HG02571 (cell line): ENCODE results near the gene BMERB1.

ENCODE experiments used
- ATAC-seq: cut with Tn5 transposase; IDR thresholded peaks from one replicate; pipeline ENCODE4 v1.9.1; 2021; ENCODE audit warnings: mild to moderate bottlenecking, moderate library complexity; ENCODE audit not compliant: unreplicated experiment

The BMERB1 gene

DNA sequence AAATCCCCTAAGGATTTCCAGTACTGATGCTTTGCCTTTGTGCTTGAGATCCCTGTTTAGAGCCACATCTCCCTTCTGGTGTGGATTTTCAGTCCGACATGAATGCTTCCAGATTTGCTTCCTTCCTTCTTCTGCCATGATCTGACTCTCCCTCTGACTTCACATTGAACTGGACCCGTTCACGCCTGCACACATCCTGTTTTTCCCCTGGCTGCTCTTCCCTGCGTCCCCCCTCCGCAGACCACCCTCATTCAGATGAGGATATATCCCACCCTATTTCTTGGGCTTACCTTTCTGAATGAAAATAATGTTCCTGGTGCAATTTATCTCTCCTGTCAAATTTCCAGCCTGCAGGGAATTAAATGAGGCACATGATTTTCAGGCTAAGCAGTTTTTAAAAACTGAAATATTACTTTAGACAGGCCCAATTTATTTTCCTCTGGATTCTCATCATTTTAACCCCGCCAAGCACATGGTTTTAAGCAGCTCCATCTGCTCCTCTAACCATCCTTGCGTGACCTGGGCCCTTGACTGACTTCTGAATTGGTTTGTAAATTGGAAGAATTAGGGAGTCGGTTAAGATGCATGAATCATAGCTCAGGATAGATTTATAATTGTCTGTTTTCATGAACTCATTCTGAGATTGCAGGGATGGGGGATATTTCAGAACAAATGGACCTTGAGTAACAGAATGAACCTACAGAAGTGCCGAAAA lies 59.2 kb downstream of the BMERB1 start:
- no peak for ATAC-seq

DNA sequence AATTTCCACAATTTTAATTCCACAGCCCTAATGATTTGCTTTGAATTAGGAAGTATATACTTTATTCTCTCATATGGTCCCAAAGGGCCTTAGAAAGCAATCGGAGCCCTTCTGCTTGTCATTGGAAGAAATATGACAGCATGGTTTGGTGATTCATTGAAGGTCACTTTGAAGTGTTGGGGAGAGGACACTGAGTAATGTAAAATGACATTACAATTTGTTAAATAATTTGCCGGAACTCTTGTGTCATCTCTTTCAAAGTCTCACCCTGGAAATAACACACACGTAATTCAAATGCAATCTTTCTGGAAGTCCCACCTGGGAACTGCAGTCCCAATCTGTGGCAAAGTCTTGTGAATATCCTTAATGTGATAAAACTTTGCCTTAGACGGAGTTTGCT lies 59.8 kb downstream of the BMERB1 start:
- ATAC-seq = no peak

DNA sequence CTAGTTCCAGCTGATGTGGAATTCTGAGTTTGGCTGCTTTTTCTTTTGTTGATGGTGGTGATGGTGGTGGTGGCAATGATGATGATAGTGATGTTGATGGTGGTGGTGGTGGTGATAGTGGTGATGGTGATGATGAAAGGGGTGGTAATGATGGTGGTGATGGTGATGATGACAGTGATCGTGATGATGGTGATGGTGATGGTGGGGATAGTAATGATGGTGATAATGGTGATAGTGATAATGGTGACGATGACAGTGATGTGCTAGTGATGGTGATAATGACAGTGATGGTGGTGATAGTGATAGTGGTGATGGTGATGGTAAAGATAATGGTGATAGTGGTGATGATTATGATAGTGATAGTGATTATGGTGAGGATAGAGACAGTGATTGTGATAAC lies 61.5 kb downstream of the BMERB1 start:
- no peak for ATAC-seq

DNA sequence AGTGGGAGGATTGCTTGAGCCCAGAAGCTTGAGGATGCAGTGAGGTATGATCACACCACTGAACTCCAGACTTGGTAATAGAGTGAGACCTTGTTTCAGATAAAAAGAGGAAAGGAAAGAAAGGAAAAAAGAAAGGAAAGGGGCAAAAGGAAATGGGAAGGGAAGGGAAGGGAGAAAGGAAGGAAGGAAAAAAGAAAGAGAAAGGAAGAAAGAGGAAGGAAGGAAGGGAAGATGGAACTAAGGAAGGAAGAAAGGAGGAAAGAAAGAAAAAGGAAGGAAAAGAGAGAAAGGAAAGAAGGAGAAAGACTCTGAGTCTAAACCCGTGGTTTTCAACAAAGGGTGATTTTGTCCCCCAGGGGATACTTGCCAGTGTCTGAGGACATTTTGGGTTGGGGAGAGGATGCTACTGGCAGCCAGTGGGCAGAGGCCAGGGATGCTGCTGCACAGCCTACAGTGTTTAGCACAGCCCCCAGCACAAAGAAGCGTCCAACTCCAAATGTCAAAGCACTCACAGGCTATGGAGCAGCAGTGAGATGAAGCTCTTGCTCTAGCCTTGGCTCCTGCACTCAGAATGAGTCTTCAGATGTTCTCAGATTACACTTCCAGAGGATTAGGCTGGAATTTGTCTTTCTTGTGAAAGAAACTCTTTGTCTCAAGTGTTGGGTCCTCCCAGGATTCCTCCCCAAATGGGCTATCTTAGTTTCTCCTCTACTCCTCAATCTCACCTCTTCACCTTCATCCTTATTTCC lies 64.2 kb downstream of the BMERB1 start:
- ATAC-seq = no peak

DNA sequence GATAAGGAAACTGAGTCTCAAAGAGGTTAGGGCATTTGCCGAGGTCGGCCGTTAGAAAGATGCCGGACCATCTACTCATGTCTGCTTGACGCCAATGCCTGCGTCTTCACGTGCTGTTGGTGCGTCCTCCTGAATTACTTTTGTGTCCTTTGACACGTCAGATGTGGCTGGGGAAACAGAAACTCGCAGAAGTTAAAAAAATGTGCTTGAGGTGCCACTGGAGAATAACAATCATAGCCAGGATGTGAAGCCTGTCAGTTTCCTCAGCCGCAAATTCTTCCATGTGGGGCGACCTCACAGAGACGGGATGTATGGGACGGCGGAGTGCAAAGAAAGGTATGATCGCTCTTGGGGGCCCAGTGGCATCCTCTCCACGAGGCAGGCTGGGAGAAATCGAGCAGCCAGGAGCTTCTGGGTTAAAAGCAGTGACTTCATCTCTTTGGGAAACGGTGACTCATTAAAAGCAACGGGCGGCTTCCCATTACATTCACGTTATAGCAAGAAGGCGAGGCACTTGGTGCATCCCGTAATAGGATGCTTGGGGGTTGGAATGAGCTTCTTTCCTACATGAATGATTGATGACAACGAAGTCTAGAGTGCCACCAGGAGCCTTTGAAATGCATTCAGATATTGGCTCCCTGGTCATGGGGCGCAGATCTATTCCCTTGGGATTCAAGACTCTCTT lies 67.8 kb downstream of the BMERB1 start:
- ATAC-seq = no peak

DNA sequence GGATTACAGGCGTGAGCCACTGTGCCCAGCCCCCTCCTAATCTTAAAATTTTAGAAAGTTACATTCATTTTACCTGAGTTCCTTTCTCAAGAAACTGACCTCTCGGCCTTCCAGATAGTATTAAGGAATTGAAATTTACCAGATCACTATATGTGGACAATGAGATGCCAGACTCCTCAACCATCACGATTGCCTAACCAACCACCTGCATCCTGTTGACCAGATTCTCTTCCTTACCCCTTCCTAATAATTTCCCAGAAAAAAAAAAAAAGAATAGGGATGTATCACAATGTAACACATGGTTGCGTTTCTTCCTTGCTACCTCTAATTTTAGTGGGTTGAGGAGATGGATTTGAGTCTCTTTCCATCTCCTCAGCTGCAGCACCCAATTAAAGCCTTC lies 72.1 kb downstream of the BMERB1 start:
- ATAC-seq = no peak

DNA sequence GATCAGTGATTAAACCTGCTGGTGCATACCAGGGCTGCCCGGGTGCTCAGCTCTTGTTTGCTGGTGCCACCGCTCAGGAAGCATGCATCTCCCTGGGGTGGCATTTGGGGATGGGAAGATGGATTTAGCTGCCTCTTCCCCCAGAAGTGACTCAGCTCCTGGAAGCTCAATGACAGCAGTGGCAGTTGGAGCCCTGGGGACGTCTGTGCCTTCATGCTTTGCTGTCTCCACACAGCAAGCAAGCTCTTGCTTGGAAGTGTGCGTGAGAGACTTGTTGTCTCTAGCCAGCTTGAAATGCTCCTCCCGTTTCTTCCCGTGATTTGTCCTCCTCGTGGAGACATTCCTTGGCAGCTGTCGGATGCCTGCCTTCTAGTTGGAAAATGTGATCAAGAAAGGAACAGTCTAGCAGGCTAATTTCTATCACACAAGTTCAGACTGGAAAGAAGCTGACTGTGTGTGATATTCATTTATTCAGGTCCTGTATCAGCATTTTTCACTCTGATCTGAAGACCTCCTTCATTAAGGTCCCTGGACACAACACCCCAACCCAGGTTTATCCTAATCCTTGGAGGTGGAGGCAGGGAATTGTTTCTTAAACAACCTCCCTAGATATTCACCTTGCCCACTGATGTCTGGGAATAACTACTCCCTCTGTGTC lies 73.0 kb downstream of the BMERB1 start:
- ATAC-seq = no peak

DNA sequence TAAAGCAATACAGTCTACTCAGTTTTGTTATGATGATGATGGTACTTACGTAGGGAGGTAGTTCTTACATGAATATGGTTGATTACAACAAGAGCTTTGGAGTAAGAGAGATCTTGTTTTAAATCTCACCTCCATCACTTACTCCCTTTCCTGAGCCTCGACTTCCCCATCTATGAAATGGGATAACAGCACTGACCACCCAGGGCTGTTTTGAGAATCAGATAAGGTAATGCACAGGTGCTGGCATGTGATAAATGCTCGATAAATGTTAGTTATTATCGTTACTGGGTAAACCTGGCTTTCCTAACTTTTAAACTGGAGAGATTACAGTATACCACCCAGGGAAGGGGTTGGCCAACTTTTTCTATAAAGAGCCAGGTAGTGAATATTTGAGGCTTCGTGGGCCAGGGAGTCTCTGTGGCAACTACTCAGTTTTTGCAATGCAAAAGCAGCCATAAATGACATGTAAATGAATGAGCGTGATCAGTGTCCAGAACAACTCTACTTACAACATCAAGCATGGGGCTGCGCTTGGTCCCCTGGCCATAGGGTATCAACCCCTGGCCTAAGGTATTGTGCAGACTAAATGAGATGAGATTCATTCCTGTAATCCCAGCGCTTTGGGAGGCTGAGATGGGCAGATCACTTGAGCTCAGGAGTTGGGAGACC lies 73.7 kb downstream of the BMERB1 start:
- no peak for ATAC-seq

DNA sequence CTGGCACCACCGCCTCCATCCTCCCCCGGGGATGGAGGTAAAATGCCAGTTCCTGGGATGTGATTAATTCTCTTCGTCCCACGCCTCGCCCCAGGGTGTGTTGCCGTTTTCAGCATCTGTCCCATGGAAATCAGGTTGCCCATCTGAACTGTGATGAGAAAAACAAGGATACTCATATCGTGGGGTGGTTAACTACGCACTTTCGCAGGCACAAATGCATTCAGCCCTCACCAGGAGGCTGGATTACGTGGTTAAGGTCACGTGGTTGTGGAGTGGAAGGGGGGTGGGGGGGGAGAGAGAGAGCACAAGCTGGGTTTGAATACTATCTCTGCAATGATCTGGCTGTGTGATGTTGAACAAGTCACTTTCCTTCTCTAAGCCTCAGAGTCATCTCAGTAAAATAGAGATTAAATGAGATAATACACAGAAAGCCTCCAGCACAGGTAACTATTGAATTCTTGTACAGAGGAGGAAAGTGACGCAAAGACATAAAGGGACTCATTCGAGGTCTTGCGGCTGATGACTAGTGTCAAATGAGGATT lies 74.7 kb downstream of the BMERB1 start:
- ATAC-seq = no peak

DNA sequence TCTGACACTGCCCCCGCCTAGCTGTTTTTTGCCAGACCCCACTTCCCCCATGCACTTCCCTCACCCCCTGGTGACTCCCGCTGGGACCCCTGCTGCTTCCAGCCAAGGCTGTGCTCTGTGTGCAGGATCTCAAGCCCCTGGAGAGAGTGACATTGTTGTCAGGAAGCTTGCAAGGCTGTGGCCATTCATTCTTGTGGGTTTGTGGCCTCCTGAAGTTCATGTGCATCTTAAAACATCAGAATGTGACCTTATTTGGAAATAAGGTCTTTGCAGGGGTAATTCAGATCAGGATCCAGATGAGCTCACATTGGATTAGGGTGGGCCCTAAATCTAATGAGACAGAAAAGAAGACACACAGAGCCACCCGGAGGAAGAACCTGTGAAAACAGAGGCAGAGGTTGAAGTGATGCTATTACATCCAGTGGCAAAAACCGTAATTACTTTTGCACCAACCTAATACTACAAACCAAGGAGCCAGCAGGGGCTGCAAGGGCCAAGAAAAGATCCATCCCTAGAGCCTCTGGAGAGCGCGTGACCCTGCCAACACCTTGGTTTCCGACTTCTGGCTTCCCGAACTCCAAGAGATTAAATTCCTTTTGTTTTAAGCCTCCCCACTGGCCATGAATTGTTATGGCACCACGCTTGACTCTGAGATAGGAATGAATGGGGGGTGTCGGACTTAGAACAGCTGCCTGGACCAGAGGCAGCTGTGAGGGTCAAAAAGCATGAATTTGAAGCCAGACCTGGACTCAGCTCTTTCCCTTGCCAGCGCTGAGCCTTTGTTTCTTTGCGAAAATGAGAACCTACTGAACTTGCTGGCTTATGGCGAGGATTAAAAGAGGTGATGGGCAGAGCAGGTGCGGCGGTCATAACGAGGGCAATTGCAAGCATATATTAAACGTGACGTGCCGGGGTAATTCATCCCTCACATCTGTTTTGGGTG lies 75.5 kb downstream of the BMERB1 start:
- no peak for ATAC-seq

DNA sequence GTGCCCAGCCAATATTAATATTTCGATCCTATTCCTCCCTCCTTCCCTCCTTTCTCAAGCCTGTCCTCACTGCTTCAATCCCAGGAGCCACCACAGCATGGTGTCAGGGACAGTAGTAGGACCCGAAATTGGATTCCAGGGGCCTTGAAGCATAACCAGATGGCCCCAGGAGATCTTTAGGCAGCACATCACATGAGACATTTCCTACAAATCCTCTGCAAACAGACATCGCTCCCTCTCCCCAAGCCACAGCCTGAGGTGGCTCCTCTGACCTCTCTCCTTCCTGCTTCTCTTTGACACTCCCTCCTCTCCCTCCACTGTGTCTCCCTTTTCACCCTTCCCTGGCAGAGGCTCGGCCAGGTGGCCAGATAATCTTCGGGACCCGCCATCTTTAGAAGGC lies 76.6 kb downstream of the BMERB1 start:
- no peak for ATAC-seq

DNA sequence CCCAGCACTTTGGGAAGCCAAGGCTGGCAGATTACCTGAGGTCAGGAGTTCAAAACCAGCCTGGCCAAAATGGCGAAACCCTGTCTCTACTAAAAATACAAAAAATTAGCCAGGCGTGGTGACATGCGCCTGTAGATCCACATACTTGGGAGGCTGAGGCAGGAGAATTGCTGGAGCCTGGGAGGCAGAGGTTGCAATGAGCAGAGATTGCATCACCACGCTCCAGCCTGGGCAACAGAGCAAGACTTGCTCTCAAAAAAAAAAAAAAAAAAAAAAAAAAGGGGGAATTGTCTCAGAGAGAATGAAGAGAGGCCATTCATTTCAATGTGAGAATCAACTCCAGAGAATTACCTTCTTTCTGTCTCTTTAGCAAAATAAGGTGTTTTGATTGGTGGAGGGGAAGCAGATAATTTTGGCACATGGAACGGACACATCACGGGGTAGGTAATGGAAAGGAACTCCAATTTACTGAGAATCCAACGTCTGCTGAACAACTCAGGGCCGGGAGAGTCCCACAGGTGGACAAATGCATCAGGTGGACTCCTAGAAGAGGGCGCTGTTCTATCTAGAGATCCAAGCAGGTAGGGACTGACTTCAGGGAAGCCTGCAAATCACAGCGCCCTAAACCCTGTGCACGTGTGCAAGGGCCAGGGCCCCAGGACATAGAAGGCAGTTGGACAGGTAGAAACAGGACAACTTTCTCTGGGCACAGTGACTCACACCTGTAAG lies 77.5 kb downstream of the BMERB1 start:
- ATAC-seq = no peak

DNA sequence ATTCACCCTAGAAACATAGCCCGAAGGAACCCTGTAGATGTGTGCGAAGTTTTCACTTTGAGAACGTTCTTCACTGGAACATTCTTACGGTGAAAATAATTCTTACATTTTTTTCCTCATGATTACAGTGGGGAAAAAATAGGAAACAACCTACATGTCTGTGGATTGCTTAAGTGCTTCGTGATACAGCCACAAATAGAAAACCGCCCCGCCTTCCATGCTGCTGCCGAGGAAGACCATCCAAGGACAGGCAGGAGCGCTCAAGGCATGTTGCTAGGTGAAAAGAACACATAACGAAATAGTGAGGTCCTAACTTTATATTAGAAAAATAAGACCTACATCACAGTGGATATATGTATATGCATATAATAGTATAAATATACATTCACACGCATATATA lies 78.8 kb downstream of the BMERB1 start:
- ATAC-seq = no peak

DNA sequence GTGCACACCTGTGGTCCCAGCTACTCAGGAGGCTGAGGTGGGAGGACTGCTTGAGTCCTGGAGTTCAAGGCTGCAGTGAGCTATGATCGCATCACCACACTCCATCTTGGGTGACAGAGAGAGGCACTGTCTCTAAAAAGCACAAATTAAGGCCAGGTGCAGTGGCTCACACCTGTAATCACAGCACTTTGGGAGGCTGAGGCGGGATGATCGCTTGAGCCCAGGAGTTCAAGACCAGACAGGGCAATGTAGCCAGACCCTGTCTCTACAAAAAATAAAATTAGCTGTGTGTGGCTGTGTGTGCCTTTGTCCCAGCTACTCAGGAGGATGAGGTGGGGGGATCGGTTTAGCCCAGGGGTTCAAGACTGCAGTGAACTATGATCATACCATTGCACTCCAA lies 81.6 kb downstream of the BMERB1 start:
- ATAC-seq = no peak

DNA sequence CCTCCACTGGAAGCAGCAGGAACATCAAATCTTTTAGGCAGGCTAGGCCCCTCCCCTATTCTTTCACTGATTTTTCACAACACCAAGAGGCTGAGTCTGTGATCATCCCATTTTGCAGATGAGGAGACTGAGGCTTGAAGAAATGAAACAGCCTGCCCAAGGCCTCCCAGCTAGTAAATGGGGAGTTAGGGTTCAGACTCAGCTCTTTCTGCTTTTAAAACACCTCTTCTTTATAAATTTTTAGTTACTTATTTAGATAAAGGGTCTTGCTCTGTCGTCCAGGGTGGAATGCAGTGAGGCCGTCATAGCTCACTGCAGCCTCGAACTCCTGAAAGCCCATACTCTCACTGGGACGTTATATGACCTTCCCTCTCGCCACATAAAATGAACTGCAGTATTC lies 82.2 kb downstream of the BMERB1 start:
- ATAC-seq = no peak

DNA sequence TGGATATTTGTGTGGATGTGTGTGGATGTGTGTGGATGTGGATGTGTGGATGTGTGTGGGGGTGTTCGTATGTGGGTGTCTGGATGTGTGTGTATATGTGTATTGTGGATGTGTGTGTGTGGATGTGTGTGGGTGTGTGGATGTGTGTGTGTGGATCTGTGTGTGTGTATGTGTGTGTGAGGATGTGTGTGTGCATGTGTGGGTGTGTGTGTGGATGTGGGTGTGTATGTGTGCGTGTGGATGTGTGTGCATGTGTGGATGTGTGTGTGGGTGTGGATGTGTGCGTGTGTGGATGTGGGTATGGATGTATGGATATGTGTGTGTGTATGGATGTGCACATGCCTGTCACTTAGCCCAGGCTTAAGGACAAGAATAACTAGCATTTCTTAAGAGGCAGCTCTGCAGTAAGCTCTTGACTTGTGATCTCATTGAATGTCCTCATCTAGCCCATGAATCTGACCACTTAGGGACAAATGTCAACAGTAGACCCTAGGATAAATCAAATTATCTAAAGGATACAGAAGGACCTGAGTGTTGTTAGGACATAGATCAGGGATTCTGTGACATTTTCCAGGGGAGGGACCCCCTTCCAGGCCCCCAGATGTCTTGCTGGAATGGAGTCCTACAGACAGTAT lies 83.5 kb downstream of the BMERB1 start:
- no peak for ATAC-seq

DNA sequence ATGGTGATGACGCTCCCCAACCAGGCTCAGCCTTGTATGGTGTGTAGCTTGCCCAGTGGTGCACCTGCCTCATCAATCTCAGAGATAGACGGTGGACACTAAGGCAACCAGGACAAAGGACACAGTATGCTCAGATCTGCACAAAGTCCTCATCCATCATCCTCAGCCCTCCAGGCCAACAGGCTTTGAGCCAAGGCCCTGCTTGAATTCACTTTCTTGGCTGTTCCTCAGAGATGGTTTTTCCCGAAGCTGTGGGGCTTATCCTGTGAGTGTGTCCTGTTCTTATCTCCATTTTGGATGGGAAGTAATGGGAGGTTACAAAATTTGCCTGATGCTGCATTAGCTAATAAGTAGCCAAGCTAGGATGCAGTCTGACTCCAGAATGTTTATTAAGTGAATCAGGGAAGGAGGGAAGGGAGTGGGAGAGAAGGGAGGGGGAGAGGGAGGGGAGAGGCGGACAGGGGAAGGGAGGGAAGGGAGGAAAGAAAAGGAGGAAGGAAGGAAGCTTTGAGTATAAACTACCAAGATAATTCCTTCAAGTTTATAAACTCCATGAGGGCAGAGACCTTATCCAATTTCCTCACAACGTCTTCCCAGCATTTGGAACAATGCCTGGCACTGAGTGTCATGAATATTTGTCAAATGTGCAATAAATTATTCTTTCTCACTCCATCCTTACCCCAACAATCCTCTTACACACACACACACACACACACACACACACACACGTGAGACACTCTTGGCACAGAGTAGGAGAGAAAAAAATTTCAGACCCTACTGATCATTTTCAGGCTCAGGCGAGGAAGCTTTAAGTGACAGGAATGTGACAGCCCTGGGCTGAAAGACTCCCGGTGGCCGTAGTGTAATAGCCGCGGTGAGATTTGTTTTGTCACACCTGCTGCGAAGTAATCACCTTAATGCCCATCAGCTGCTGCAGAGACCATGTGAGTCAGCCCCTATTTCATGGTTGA lies 84.3 kb downstream of the BMERB1 start:
- no peak for ATAC-seq
